ENCODE results near the gene ABCA13.

DNA sequence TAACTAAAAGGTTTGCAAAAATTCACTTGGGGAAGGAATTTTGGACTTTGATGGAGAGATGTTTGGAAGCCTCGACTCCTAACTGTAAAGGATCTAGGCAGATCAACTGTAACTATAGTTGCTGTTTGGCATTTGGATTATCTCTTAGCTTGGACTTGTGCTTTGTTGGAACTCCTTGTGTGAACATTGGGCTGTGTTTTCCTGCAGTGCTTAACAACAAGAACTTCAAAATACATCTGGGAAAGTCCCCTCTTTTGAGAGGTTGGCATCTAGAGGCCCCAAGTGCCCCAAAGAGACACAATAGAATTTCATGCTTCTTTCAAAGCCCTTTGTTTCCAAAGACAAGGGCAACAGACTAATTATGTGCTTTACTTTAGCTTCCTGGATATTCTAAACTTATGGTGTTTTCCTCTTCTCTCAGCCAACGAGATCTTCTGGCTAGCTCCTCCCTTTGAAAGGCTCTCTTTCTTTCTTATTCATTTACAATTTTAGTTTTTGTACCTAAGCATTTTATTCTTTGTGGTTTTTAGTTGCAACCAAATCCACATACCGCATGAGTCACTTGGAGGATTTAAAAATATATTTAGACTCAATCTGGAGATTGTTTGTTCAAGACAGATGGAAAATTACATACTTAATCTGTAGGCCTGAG, 11.6 kb downstream of the ABCA13 start:
- TF ChIP-seq, protein P1, sequence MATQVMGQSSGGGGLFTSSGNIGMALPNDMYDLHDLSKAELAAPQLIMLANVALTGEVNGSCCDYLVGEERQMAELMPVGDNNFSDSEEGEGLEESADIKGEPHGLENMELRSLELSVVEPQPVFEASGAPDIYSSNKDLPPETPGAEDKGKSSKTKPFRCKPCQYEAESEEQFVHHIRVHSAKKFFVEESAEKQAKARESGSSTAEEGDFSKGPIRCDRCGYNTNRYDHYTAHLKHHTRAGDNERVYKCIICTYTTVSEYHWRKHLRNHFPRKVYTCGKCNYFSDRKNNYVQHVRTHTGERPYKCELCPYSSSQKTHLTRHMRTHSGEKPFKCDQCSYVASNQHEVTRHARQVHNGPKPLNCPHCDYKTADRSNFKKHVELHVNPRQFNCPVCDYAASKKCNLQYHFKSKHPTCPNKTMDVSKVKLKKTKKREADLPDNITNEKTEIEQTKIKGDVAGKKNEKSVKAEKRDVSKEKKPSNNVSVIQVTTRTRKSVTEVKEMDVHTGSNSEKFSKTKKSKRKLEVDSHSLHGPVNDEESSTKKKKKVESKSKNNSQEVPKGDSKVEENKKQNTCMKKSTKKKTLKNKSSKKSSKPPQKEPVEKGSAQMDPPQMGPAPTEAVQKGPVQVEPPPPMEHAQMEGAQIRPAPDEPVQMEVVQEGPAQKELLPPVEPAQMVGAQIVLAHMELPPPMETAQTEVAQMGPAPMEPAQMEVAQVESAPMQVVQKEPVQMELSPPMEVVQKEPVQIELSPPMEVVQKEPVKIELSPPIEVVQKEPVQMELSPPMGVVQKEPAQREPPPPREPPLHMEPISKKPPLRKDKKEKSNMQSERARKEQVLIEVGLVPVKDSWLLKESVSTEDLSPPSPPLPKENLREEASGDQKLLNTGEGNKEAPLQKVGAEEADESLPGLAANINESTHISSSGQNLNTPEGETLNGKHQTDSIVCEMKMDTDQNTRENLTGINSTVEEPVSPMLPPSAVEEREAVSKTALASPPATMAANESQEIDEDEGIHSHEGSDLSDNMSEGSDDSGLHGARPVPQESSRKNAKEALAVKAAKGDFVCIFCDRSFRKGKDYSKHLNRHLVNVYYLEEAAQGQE (IDR thresholded peaks at IDR 0.05; ENCODE audit: insufficient read depth in 1 of 2, low read depth in 2 of 2, low read length in 2 of 2): no peak
- TF ChIP-seq POLR2AphosphoS5 (IDR thresholded peaks at IDR 0.05; ENCODE audit: low read depth, low read length): no peak
